Stimulated activated CD8-positive, alpha-beta memory T cell treated with anti-CD3 and anti-CD28 coated beads, Interleukin-4, amount 100 ng/mL, for 1 hour (primary cell): ENCODE data around the gene VAC14.

Experiments
- DNase-seq, 2 donors: peaks; one replicate each; pipeline ENCODE4 v3.0.0-alpha.2; 2020; ENCODE audit warnings: low read depth in 2 of 2, low spot score in 1 of 2

The VAC14 gene

DNA sequence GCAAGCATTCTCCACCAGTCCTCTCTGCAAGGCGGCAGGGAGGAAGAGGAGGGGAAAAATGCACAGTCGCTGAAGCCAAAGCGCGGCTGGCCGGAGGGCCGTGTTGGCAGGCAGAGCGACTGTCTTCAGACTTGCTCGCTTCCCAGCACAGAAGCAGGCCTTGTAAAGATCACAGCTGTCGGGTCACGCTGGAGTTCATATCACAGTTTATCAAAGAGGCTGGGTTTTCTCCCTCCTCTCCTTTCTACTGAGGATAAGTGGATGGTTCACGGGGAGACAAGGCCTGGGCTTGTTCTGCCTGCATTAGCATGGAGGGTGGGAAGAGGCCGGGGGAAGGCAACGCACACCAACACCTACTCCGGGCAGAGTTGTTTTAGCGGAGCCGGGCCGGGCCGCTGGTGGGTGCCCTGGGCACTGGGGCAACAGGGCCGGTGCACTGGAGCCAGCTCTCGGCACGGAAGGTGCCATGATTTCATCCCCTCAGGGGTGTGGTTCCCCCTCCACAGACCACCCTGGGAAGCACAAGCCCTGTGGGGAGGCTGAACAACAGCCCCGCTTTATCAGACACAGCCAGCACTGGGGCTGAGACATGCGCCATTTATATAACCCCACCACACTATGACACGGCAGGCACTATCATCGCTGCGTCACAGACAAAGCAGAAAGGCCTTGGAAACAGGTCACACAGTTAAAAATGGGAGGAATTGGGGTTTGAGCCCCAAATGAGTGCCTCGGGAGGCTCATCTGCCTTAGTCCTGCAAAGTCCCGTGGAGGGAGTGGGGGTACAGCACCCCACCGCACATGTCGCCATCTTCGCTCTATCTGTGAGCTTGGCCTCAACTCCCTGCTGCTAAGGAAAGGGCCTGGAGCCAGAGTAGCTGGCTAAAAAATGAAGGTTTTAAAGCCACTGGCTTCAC, 74.8 kb downstream of the VAC14 start:
- DNase-seq, result no peak

DNA sequence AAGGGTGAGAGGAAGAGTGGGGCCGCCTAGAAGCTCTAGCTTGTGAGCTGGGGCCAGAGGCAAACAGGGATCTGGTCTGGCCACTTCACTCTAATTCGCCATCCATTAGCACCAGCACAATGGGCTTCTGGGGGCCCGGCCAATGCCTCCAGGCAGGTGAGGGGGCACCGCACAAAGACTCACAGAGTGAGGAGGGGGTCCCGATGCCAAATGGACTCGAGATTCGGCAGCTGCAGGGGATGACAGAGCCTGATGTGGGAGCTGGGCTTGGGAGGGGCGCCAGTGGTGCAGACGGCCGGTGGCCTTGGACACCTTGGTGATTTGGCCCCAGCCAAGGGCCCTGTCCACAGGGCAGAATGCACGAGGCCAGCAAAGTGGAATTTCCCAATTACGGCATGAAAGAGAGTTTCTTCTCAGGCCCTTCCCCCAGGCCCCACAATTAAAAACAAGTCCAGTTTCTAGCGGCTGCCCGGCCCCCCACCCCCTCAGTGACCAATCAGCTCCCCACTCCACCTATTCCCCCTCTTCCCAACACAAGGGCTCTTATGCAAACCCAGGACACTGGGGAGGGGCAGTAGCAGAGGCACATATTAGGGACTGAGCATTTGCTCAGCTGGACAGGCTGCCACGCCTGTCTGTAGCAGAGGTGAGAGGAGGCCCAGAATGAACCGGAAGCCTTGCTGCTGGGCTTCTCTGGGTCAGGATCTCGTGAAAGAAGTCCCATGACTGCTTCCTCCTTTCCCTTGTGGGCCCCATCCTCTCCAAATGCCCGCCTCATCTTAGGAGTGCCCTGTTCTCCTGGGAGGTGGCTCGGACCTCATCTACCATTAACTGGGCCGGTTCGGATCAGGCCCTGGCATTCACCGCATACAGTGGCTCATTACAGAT, 75.7 kb downstream of the VAC14 start:
- DNase-seq, result no peak

DNA sequence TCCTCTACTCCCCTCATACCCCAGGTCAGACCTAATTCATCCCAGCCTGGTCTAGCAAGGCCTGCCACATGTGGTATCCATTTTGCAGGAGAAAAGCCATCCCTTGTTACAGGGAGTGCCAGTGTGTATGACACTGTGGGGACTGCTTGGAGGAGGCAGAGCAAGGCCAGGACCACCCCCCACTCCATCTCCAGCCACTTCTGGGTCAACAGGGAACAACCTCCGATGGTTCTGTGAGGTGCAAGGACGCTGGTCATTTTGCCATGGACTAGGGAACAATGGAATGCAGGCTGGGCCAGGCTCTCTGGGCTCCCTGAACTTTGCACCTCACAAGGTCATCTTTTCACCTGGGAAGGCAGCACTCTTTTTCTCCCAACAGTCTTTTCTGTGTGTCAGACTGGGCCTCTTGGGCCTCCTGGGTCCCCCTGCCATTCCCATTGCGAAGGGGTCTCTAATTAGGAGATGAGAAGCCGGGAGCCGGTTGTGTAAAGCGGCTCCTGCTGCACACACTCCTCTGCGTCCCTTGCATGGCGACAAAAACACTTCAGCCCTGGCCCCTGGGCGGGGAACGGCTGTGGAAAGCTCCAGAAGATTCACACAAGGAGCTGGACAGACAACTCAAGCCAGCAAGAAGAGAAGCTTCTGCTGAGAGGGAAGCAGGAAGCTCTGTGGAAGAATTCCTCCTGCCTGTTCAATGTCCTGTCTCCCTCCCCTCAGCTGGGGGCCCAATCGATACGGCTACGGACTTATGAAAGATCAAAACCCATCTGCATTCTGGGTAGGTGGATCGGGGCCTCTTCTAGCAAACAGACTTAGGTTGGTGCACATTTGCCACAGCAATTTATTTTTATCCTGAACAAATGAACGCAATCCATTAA, 76.6 kb downstream of the VAC14 start:
- no peak for DNase-seq

DNA sequence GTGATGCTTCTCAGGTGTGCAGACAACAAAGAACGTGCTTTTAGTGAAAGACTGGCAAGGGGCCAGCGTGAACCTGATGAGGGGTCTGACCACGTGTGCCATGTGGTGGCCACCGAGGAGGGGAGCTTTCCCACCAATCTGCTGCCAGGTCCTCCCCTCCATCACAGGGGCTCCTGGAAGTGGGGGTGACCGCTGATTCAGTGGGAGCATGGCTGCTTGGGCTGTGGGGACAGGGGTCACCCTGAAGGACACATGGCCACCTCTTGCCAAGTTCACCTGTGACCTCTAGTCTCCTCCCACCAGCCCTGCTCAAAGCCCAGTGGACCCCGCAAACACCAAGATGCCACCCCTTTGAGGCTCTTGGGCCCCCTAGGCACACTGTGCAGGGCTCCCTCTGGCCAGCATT, 77.2 kb downstream of the VAC14 start:
- DNase-seq, result no peak

DNA sequence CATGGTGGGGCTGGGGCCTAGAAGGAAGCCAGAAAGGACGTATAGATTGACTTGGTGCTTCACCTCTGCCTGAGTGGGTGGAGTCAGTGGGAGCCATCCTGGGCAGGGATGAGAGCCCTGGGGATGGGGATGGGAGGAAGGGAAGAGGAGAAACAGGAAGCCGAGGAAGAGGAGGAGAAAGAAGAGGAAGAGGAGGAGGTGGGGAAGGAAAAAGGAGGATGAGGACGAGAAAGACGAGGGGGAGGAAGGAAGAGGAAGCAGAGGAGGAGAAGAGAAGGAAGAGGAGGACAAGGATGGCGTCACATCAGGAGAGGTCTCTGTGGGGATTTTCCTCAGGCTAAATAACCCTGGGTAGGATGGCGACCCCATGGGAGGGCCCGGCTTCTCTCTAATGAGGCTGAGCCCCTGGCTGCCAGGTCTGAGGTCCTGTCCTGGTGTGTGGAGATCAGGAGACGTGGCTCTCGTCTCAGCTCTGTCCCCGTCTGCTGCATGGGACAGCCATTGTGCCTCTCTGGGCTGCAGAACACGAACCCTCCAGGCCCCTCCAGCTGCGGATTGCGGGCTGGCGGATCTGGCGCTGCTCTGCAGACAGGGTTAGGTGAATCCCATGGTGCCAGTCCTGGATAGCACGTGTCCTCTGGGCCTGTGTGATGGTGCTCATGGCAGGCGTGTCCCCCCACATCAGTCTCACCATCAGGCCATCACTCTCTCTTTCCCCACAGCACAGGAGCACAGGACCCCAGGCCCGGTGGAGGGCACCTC, 79.6 kb downstream of the VAC14 start:
- no peak for DNase-seq

DNA sequence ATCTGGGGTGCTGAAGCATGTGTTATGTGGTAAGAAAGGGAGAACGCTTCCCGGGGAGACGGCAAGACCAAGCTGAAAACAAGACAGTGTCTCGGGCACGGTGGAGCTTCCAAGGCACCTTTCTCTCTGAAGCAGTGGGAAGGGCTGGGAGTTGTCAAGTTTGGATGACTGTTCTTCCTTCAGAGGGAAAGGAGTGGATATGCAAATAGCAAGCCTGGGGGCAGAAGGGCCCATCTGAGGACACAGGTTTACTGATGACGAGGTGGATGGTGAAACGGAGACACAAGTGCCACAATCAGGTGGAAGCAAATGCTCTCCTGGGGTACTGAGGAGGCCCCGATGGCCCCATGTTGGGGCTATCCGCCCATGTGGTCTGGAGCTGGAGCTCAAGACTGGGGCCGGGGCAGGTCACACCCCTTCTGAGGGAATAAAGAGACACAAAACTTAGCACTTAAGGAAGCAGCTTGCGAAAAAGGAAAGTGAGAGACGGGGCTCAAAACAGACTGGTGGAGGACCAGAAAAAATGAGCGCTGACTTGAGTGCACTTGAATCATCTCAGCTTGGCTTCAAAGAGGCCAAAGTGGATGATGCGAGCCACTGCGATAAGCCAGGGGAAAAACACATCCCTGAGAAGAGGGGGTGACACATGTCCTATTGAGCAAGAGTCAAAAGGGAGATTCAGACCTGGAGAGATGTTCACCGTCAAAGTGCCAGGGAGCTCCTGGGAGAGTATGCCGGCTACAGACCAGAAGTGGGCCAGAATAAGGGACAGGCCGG, 80.3 kb downstream of the VAC14 start:
- DNase-seq, result no peak

DNA sequence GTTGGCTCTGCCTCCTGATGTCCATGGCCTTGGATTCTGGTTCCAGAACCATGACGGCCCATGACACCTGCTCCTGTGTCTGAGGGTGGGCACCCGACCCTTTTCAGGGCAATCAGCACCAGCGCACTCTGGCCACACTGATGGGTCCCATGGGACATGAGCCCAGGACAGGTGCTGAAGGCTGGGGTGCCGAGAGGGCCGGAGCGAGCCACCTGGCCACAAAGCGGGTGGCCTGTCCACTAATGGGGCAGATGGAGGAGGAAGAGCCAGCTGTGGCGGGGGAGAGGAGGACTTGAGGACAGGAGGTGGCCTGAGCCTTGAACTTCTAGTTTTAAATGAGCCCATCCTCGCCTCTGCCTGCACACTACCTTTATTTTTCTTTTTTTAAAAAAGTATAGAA, 83.9 kb downstream of the VAC14 start:
- DNase-seq, result no peak

DNA sequence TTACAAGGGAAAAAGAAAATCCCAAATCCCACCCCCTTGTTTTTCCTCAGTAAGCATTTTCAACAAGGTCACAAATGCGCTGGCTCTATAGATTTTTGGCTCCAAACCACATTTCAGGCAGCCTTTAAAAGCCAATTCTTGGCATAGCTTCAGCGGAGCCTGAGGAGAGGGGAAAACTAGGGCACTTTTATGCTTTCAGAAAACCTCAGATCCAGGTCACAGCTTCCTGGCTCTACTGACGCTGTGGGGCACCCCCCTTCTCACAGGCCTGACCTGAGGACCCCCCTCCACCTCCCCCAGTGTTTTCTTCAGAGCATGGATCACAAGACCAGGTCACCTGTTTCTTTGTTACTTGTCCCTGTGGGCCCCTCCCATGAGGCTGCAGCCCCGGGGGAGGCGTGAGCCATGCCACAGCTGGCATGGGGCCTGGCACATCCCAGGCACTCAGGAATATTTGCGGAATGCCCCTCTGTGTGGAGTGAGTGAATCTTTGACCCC, 85.0 kb downstream of the VAC14 start:
- DNase-seq, result no peak

DNA sequence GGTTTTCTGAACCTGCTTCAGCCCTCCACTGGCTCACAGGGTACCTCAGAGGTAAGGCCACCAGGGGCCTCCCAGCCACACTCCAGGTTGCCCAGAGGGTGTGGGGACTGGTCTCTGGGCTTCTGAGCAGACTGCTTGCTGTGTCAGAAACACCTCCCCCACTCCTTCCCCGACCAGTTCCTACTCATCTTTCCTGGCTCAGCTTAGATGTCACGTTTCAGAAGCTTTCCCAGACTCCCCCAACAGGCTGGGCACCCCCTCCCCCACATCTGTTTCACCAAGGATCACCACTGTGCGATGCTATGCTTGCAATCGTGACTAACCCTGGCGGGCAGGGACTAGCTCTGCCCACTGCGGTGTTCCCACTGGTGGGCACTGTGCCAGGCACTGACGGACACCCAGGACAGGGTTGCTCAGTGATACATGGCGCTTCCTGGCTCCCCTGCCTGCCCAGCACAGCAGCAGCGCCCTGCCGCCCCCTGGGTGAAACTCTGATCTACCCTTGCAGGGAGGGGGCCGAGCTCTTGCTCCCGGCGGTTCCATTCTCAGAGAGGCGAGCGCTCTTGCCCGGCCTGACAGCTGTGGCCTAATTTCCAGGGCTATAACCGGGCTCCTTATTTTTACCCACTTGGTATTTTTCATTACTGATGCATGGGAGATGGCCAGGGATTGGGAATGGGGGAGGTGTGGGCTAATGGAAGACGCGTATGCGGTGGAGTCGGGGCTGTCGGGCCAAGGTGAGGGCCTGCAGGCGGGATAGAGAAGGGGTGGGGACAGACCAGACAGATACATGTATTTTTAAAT, 85.7 kb downstream of the VAC14 start:
- no peak for DNase-seq

DNA sequence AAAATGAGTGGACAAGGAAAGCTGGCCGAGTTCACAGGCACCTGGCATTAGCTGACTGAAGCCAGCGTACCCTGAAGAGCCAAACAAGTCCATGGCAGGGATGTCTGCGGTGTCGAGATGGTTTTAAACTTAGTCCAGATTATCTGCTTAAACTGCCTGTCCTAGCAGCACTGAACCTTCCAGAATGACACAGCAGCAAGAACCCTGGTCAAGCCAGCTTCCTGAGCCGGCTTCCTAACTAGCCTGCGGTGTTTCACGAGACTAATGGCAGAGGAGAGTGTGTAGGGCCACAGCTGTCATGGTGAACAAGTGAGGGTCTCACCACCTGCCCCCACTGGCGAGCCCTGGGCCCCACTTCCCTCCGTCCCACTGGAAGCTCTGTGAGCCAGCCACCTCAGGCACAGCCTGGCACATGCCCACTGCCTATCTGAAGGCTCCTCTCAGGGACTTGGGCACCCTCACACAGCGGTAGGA, 86.3 kb downstream of the VAC14 start:
- DNase-seq, result no peak

DNA sequence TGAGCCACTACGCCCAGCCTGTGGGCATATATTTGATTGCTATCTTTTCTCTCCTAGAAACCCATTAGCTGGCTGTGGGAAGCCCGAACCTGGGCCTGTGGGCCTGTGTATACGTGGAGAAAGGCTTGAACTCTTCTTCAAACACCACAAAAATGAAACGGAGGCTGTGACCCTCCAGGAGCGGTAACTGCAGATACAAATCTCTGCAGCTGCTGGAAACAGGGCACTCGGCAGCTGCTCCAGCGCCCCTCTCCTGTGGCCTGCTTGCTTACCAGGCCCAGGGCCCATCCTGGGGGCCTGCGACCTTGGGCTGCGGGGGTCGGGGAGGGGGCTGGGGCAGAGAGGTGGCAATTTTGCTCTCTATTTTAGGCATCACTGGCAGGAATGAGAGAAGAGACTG, 87.1 kb downstream of the VAC14 start:
- no peak for DNase-seq

DNA sequence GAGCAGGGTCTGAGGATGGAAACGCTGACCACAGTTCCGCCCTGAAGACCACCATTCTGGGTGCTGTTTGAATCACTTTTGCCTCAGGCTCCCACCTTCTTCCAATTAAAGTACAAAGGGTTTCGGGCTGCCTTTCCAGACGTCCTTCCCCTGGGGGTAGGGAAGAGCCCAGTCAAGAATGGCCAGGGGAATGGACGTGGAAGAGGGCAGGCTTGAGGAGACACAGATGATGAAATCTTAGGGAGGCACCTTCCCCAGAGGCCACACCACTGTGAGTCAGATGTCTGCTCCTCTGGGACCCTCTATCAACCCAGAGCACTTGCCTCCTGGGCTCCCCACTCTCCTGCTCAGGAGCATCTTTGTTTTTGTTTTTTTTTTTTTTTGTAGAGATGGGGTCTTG, 87.6 kb downstream of the VAC14 start:
- DNase-seq, result no peak

DNA sequence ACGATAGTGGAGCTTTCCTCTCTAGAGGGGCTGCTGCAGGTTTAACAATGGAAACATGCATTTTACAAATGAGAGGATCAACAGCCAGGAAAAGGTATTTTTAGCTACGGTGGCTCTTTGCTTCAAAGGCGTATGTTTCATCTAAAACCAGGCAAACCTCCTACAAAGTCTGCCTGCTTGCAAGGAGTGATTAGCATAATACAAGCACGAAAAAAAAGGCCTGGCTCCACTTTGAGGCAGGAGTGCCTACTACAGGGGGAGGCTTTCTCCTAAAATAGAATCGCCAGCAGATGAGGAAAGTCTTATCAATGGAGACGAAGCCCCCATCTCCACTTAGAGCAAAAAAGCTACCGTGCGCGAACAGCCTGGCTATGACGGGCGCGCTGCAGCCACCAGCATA, 88.0 kb downstream of the VAC14 start:
- DNase-seq, result no peak

DNA sequence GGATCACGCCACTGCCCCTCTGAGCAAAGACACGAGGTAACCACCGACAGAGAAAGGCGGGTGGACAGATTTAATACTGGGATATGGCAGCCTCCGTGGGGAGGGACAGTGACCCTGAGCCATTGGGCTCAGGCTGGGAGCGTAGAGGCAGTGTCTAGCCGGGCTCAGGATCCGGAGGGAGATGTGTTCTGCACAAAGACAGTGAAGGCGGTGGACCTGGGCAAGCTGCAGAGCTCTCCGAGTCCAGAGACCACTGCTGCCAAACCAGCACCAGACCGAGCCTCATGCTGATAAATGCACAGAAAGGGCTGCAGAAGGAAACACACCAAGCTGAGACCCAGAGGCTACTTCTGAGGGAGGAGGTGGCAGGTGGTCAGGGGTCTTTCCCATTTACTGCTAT, 88.6 kb downstream of the VAC14 start:
- no peak for DNase-seq

DNA sequence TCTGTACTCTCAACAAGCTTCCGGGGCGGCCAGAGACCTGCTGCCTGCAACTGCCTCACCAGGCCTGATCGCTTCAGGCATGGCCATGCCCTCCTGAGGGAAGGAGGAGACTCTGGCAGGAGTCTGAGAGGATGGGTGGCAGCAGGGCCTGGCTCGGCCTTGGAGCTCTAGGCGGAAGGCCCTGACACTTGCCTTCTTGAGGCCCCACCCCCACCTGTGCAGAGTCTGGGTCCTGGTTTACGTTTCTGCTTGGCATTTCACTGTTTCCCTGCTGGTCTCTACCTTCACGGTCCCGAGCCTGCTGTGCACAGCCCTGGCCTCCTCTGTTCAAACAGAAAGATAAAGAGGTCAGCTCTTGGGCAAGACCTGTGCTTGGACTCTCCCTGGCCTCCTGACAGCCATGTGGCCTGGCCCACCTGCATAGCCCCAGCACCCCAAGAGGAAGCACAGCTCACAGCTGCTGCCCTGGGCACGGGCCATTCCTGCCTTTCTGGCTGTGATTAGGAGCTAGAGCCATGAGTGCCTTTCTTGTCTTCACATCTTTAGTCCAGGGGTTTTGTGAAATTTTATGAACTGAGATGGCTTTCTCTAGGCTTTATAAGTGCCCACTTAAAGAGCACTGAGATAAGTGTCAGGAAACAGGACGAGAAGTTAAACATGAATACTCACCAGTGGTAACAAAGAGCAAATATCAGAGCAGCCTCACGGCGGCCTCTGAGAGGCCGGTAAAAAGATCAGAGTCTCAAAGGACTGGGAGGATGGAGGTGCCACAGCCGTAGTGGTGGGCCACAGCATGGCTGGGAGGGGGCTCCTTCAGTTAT, 89.5 kb downstream of the VAC14 start:
- no peak for DNase-seq

DNA sequence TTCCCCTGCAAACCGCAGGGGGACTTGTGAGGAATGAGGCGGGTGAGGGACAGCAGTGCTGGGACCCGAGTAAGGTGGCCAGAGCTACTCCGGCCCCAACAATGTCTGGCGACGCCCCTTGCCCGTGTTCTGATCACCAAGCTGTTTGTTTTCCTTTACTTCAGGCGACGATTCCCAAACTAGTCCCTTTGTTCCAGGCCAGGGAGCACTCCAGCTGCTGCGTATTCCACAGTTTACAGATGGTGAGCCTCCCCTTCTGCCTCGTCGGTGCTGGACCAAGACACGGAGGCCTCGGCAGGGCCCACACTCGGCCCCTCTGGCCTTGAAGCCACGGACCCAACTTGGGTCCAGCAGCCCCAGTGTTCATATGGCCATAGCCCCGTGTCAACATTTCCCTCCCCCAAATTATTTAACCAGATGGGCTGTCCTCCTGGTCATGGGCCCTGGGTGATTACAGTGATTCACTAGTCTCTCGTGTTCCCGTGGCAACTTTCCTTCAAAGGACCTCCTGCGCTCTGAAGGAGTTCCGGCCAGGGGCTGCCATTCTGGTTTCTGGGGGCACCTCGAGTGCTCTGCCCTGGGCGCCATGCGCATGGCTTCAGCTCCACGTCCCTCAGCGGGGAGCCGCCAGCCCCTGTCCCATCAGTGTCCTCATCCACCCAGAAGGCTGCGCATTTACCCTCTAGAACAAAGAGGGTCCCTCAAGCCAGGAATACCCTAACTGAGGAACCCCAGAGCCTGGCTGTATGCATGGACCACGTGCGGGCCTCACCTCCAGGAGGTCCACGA, 90.3 kb downstream of the VAC14 start:
- no peak for DNase-seq

DNA sequence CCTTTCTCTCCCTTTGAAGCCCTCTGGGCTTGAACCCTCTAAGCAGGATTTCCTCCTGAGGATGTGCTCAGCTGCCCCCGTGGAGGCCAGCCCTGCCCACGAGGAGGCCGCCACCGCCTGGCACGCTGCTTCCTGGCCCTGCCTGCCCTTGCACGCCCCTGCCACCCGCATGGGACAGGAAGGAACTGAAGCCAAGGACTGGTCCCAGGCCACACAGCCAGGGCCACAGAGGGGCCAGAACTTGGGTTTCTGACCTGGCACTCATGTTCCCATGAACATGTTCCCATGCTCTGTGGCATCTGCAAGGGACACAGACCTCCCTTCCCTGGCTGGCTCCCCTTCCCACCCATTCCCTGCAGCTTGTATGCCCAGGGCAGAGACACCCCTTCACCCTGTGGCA, 91.0 kb downstream of the VAC14 start:
- DNase-seq, result no peak
